Lung (tissue), 12 donors: Measurements from ENCODE around the gene BORCS5. TPM values are rescaled to one million over a fixed set of nuclear protein-coding genes. Genes with fewer than 3 reads are reported as not detected.
A peak's percentile ranks its signal among the peaks of the same experiment; 100 is the strongest.

ENCODE experiments used
- ATAC-seq: fragments of 200-7000 bp; cut with Tn5 transposase; one replicate; pipeline ENCODE4 v1.9.1; 2020; ENCODE audit warnings: moderate number of reproducible peaks; ENCODE audit not compliant: insufficient read depth, low FRiP score
- DNase-seq, 3 donors: peaks; one replicate each; pipeline ENCODE4 v3.0.0-alpha.2; 2013 to 2017
- H3K27ac ChIP-seq, 2 donors: one replicate each; pipeline ENCODE4 v1.5.1; 2013; ENCODE audit warnings: mild to moderate bottlenecking in 2 of 2, moderate library complexity in 2 of 2, control low read depth in 1 of 2, inconsistent platforms in 1 of 2, low read depth in 1 of 2, low read length in 1 of 2
- H3K27me3 ChIP-seq, 3 donors: one replicate each; pipeline ENCODE4 v1.5.1; 2013; ENCODE audit warnings: low read length in 2 of 3; ENCODE audit not compliant: control insufficient read depth in 3 of 3, insufficient read depth in 3 of 3
- H3K36me3 ChIP-seq, 4 donors: one replicate each; pipeline ENCODE4 v1.5.1; 2013; ENCODE audit warnings: low read length in 4 of 4, mild to moderate bottlenecking in 1 of 4, moderate library complexity in 1 of 4; ENCODE audit not compliant: control insufficient read depth in 4 of 4, insufficient read depth in 4 of 4
- H3K4me1 ChIP-seq, 5 donors: one replicate each; pipeline ENCODE4 v1.5.1; 2013; ENCODE audit warnings: low read length in 5 of 5, mild to moderate bottlenecking in 2 of 5, moderate library complexity in 1 of 5; ENCODE audit not compliant: control insufficient read depth in 5 of 5, insufficient read depth in 5 of 5
- H3K4me3 ChIP-seq: one replicate; pipeline ENCODE4 v1.5.1; 2013; ENCODE audit warnings: mild to moderate bottlenecking, control low read depth, moderate library complexity
- H3K9ac ChIP-seq, 2 donors: one replicate each; pipeline ENCODE4 v1.5.1; 2013; ENCODE audit warnings: low read length in 2 of 2, control low read depth in 1 of 2; ENCODE audit not compliant: insufficient read depth in 1 of 2
- H3K9me3 ChIP-seq, 4 donors: one replicate each; pipeline ENCODE4 v1.5.1; 2013; ENCODE audit warnings: low read length in 3 of 4, mild to moderate bottlenecking in 1 of 4, moderate library complexity in 1 of 4; ENCODE audit not compliant: control insufficient read depth in 4 of 4, insufficient read depth in 3 of 4
- WGBS, 2 donors: extraction: QIAGEN DNeasy Blood & Tissue Kit; methylation state at CpG; one replicate each; pipeline ENCODE4 v1.1.7; 2013; 5-methylcytosine and 5-hydroxymethylcytosine counted together
- polyA plus RNA-seq, 2 donors: library from polyadenylated mRNA; stranded (reverse); fragments of 200-250 nt; gene quantifications; one replicate each; pipeline ENCODE4 v1.2.1, GENCODE V29; 2013
- total RNA-seq, 2 donors: library from RNA; depleted of rRNA in 1 of 2; stranded (reverse); fragments of >200 nt in 1 of 2; gene quantifications; one replicate each; pipeline ENCODE4 v1.2.1, GENCODE V29; 2014 to 2021
- TF ChIP-seq, protein P1 (sequence below): IDR thresholded peaks from 2 replicates; pipeline ENCODE4 v1.5.1; 2012; ENCODE audit warnings: mild to moderate bottlenecking; ENCODE audit errors: control extremely low read depth, extremely low read depth
- donor health status: control.
- donor health status: control.
- donor health status: Bipolar disorder and iron deficiency.
- donor health status: healthy.
- donor health status: DM: yes; HTN: yes; CAD: no.

BORCS5 gene
- total and polyA plus RNA-seq, 4 donors = 4.7 to 26.8 (median 10.3) TPM

DNA sequence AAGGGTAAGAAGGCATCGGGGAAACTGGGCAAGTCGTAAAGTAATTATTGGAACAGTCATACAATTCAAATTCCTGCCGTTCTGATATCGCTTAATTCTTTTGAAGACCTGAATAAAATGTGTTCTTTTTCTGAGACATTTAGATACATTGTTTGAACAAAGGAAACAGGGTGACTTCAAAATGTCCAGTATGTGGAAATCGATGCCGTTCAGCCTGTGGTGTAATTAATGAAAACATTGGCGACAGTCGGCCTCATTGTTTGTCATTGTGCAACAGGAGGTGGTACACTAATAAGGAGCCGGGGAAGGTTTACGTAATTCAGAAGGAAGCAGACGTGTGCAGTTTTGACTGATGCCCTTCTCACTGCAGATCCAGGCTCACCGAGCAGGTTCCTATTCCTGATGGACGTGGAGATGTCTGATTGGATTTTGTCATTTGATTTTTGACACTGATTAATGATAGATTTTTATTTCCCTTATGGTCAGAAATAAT, 92.7 kb downstream of the BORCS5 start:
- peaks cover 0 to 42% (median 7%) of the 10 kb centered on the region in 5 donors for H3K4me1 ChIP-seq
- H3K36me3 ChIP-seq = no peaks in the 10 kb centered on the region
- ATAC-seq (peak; percentile 74), DNase-seq (peak; percentile 31 to 80 (median 67))
- TF ChIP-seq, protein P1, sequence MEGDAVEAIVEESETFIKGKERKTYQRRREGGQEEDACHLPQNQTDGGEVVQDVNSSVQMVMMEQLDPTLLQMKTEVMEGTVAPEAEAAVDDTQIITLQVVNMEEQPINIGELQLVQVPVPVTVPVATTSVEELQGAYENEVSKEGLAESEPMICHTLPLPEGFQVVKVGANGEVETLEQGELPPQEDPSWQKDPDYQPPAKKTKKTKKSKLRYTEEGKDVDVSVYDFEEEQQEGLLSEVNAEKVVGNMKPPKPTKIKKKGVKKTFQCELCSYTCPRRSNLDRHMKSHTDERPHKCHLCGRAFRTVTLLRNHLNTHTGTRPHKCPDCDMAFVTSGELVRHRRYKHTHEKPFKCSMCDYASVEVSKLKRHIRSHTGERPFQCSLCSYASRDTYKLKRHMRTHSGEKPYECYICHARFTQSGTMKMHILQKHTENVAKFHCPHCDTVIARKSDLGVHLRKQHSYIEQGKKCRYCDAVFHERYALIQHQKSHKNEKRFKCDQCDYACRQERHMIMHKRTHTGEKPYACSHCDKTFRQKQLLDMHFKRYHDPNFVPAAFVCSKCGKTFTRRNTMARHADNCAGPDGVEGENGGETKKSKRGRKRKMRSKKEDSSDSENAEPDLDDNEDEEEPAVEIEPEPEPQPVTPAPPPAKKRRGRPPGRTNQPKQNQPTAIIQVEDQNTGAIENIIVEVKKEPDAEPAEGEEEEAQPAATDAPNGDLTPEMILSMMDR = no peak
- 24 to 34% methylated on average over 13 of the region's 13 CpGs for WGBS, 2 donors
- H3K9me3 ChIP-seq = no peaks in the 10 kb centered on the region
- peak overlapping the region in 1 of 2 donors; percentile 13 for H3K27ac ChIP-seq
- H3K27me3 ChIP-seq = no peaks in the 10 kb centered on the region
- peak overlapping the region in 1 of 2 donors; percentile 14 for H3K9ac ChIP-seq
- H3K4me3 ChIP-seq = no peak overlapping the region

DNA sequence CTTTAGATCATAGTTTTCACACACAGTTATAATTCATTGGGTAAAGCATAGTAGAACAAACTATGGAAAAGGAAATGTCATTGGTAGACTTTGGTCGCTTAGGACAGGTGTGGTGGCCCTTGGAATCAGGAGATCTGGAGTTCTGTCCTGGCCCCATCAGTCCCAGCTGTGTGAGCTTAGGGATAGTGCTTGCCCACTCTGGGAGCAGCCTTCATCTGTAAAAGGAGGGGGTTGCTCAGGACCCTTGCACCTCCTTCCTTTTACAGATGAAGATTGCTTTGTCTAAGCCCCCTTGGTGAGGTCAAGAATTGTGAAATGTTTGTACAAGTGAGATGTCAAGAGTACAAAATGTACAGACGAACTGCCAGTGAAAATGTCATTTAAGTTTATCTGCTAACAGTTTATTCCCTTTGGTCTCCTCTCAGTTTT, 93.2 kb downstream of the BORCS5 start:
- Histone ChIP-seq H3K27me3 (no peaks in the 10 kb centered on the region), H3K4me1 (peaks cover 0 to 37% (median 7%) of the 10 kb centered on the region in 5 donors), H3K36me3 (no peaks in the 10 kb centered on the region), H3K27ac (peak overlapping the region in 1 of 2 donors; percentile 95), H3K9ac (peak overlapping the region in 1 of 2 donors; percentile 14), H3K9me3 (no peaks in the 10 kb centered on the region), H3K4me3 (no peak overlapping the region)
- TF ChIP-seq, protein P1 = no peak
- WGBS, 2 donors = 57 to 74% methylated on average over 2 of the region's 2 CpGs
- no peak for ATAC-seq
- peak in 2 of 3 donors; percentile 51 to 64 for DNase-seq

DNA sequence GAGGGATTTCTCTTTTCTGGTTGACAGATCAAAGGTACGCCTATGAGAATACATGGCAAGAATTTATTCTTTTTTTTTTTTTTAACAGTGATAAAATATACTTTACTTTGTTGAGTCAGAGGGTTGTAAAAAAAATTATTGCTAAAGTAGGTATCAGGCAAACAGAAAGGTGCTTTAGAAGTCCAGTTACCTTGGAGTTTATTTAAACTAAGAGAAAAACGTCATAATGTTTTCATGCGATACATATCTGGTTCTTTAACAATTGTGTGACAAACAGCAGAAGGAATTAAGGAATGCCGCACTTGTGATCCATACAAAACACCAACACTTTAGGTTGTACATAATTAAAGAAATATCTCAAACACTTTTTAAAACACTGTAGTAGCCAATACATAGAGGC, 94.2 kb downstream of the BORCS5 start:
- Histone ChIP-seq H3K36me3 (no peaks in the 10 kb centered on the region), H3K27me3 (no peaks in the 10 kb centered on the region), H3K27ac (no peak overlapping the region), H3K9ac (no peak overlapping the region), H3K4me3 (no peak overlapping the region), H3K4me1 (peaks cover 0 to 34% (median 7%) of the 10 kb centered on the region in 5 donors), H3K9me3 (no peaks in the 10 kb centered on the region)
- DNase-seq (no peak), ATAC-seq (peak; percentile 50)
- TF ChIP-seq, protein P1 = no peak
- 72 to 87% methylated on average over 4 of the region's 4 CpGs for WGBS, 2 donors
